ENCODE measurements around the gene STK38. TPM values are rescaled to one million over a fixed set of nuclear protein-coding genes. Genes with fewer than 3 reads are reported as not detected.
A peak's percentile ranks its signal among the peaks of the same experiment; 100 is the strongest.

STK38 gene
- total and polyA plus RNA-seq, 2 of the 13 experiments (the other 11 are each of a cell fraction or from before 2014, with no cell fraction given) = 10.3 to 20.7 TPM

DNA sequence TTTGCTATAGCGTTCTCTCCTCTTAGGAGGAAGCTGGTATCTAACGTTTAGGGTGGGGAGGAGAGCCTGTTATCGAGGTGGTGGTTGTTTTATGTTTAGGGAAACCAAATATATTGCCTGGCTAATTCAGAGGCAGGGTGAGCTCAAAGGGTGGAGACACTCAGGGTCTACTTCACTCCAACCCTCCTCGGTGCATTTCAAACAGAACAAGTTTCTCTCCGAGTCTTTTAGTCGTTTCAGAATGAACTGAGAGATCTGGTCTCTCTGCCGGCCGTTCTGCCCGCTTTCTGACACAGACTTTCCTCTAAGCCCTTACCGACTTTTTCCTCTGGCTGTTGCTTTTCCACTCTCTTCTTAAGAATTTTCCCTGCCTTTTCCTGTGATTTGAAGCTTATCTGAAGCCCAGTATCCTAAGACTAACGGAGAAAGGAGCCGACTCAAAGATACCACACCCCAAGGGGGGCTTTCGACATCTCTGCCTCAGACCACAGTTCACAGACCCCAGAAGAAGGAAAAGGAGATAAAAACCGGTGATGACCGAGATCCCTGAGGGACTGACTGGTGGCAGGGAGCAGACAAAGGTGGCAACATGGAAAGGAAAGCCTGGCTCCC, 865 bp downstream of the STK38 start (continued):
- TF ChIP-seq SMYD3 (CRISPR knock-in tag; IDR thresholded peaks at IDR 0.05) (0 out of 2 replicates have a peak, but pooled peaks have one; percentile 2), ARID2 (CRISPR knock-in tag; IDR thresholded peaks at IDR 0.05; ENCODE audit: borderline replicate concordance) (0 out of 2 replicates have a peak, but pooled peaks have one; percentile 6), KDM5A (IDR thresholded peaks at IDR 0.05; ENCODE audit: borderline replicate concordance, low read length) (peak; percentile 29; the same call in 1 of the 2 replicates), YEATS2 (CRISPR knock-in tag; IDR thresholded peaks at IDR 0.05; ENCODE audit: borderline replicate concordance) (no peak)

DNA sequence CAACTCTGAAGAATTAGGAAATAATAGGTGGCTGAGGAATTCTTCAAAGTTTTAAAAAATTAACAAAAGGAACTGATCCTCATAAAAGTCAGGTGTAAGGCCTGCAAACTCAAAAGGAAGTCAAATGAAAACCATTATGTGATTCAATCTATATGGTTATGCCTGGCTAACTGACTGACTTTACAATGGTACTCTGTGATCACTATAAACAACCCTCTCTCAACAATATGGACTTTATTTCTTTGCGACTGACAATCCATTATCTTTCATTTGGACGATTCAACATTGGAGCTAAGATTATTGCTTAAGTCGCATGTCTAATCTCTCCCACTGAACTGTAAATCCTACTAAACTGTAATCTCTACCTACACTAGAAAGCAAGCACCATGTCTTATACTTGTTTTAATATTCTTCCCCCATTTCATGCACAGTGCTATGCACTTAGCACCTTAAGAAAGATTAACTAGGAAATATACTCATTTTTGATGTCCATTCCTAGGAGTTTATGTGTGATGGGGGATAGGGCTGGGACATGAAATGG, 1.4 kb downstream of the STK38 start:
- DNase-seq (ENCODE audit: low spot score) (no peak), ATAC-seq (no peak), FAIRE-seq (no peak)
- peak overlapping the region; percentile 85 to 100 (median 88) for H3K4me3 ChIP-seq (replicated peaks in 1 of 3; ENCODE audit: insufficient read depth in 1 of 3, low read depth in 2 of 3, low read length in 3 of 3)
- no peaks in the 10 kb centered on the region for H3K9me3 ChIP-seq (ENCODE audit: low read length)
- ChIA-PET POLR2A (interaction anchor here (1.1 to 1.6 kb wide), 3 partner anchors 34 to 104 kb away, joined by 4 to 5 read pairs (median 5); no protein-coding TSS in a partner anchor), CTCF (ENCODE audit: low intra/inter-chr PET ratio, low total read pairs) (no interaction called here)
- peaks cover 43% of the 10 kb centered on the region for H3K4me1 ChIP-seq (ENCODE audit: insufficient read depth, low read length)
- peaks cover 43% of the 10 kb centered on the region for H3K79me2 ChIP-seq (ENCODE audit: insufficient read depth, low read length)
- peaks cover 0 to 1% of the 10 kb centered on the region in 2 experiments; a peak in 3 of 5 replicates for H3K27me3 ChIP-seq (ENCODE audit: control insufficient read depth in 1 of 2, insufficient read depth in 2 of 2, low read length in 2 of 2)
- peak overlapping the region; percentile 71 for H3K27ac ChIP-seq (ENCODE audit: extremely low read length, insufficient read depth, low read length)
- no peaks in the 10 kb centered on the region for H4K20me1 ChIP-seq (ENCODE audit: insufficient read depth, low read length)
- peak overlapping the region; percentile 91 for H3K4me2 ChIP-seq (ENCODE audit: low read depth, low read length)
- 0 out of 2 replicates have a peak, but pooled peaks have one; percentile 56 for TF ChIP-seq FOXO4 (CRISPR knock-in tag; conservative IDR thresholded peaks at IDR 0.05)
- TF ChIP-seq TGIF2 (CRISPR knock-in tag; IDR thresholded peaks at IDR 0.05) = 0 out of 2 replicates have a peak, but pooled peaks have one; percentile 19
- peak; percentile 89 for TF ChIP-seq ZNF3 (CRISPR knock-in tag; IDR thresholded peaks at IDR 0.05)
- TF ChIP-seq, protein P1, sequence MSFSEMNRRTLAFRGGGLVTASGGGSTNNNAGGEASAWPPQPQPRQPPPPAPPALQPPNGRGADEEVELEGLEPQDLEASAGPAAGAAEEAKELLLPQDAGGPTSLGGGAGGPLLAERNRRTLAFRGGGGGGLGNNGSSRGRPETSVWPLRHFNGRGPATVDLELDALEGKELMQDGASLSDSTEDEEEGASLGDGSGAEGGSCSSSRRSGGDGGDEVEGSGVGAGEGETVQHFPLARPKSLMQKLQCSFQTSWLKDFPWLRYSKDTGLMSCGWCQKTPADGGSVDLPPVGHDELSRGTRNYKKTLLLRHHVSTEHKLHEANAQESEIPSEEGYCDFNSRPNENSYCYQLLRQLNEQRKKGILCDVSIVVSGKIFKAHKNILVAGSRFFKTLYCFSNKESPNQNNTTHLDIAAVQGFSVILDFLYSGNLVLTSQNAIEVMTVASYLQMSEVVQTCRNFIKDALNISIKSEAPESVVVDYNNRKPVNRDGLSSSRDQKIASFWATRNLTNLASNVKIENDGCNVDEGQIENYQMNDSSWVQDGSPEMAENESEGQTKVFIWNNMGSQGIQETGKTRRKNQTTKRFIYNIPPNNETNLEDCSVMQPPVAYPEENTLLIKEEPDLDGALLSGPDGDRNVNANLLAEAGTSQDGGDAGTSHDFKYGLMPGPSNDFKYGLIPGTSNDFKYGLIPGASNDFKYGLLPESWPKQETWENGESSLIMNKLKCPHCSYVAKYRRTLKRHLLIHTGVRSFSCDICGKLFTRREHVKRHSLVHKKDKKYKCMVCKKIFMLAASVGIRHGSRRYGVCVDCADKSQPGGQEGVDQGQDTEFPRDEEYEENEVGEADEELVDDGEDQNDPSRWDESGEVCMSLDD (CRISPR knock-in tag; IDR thresholded peaks at IDR 0.05; ENCODE audit: borderline replicate concordance) = no peak
- TF ChIP-seq ZSCAN12 (CRISPR knock-in tag; IDR thresholded peaks at IDR 0.05) = no peak
- no peak overlapping the region for H2AFZ ChIP-seq (ENCODE audit: low read length)
- H3K36me3 ChIP-seq (replicated peaks in 1 of 2; ENCODE audit: control insufficient read depth in 1 of 2, insufficient read depth in 2 of 2, low read length in 2 of 2) = peaks cover 0 to 8% of the 10 kb centered on the region in 2 experiments; a peak in 1 of 5 replicates
- BruUV-seq (replicated peaks) = no TSS peak
- peak overlapping the region; percentile 95 for H3K9ac ChIP-seq (ENCODE audit: insufficient read depth, low read depth, low read length)
- 41% methylated on average over 3 of the region's 3 CpGs for WGBS (ENCODE audit: low lambda C conversion rate)
- intact Hi-C loops (cut with micrococcal nuclease; ENCODE audit: unreplicated experiment) = loop anchor here (5.0 kb wide), 1 partner anchor 104 kb away; the partner anchor contains the start of genes KCTD20 and PXT1
- in situ Hi-C loops (cut with HindIII; ENCODE audit: extremely low pct_ligation_motif_present, low pct_unique_long_range_greater_than_20kb) = no loop called here
